ENCODE measurements around the gene TRAPPC4. TPM values are rescaled to one million over a fixed set of nuclear protein-coding genes. Genes with fewer than 3 reads are reported as not detected.

Gene TRAPPC4
- total and polyA plus RNA-seq, 2 of the 8 experiments (the other 6 are each of a cell fraction or from before 2014, with no cell fraction given) = 94.3 to 223 TPM

GRCh38 chr11:119061256-119061655 is 42.7 kb downstream of the TRAPPC4 start:
- H2BK5ac ChIP-seq (ENCODE audit: low read depth, low read length) = no peak overlapping the region
- H3K36me3 ChIP-seq (ENCODE audit: control insufficient read depth in 2 of 4, insufficient read depth in 4 of 4, low read length in 3 of 4) = no peaks in the 10 kb centered on the region
- no peak overlapping the region for H4K91ac ChIP-seq (replicated peaks; ENCODE audit: insufficient read length, low read length)
- H3K27ac ChIP-seq (ENCODE audit: low read depth, low read length) = no peak overlapping the region
- peaks cover 0 to 2% of the 10 kb centered on the region in 2 experiments; a peak in 2 of 4 replicates for H3K79me2 ChIP-seq (ENCODE audit: control insufficient read depth in 1 of 2, insufficient read depth in 2 of 2, low read length in 2 of 2)
- no peak overlapping the region for H3K23ac ChIP-seq (ENCODE audit: insufficient read length)
- no peak overlapping the region for H2AK5ac ChIP-seq (ENCODE audit: low read depth, low read length)
- H2BK12ac ChIP-seq (ENCODE audit: low read depth, low read length) = no peak overlapping the region
- H3K4ac ChIP-seq (replicated peaks; ENCODE audit: insufficient read length, low read depth, low read length) = no peak overlapping the region
- H3K9ac ChIP-seq (replicated peaks in 1 of 4; ENCODE audit: extremely low read depth in 1 of 4, low read depth in 3 of 4, low read length in 3 of 4) = no peak overlapping the region
- no peak for DNase-seq (ENCODE audit: low read depth in 1 of 2, low spot score in 2 of 2)
- 78% methylated on average over 1 of the region's 3 CpGs; no CpG with 5 or more reads in 1 of the 2 experiments for WGBS, 2 experiments (ENCODE audit: extremely low coverage in 1 of 2, insufficient coverage in 1 of 2, insufficient read length in 1 of 2, insufficient replicate concordance in 2 of 2, low coverage in 1 of 2, low lambda C conversion rate in 2 of 2, missing lambda C conversion rate in 1 of 2)
- H3K14ac ChIP-seq (ENCODE audit: insufficient read length) = no peak overlapping the region
- no peak for FAIRE-seq
- peaks cover 0 to 1% of the 10 kb centered on the region in 2 experiments for H4K20me1 ChIP-seq (replicated peaks in 1 of 2; ENCODE audit: control insufficient read depth in 1 of 2, insufficient read depth in 2 of 2, low read length in 2 of 2)
- H3K27me3 ChIP-seq (replicated peaks in 1 of 4; ENCODE audit: control insufficient read depth in 3 of 4, extremely low read depth in 1 of 4, insufficient read depth in 3 of 4, low read length in 3 of 4) = no peaks in the 10 kb centered on the region
- H2BK20ac ChIP-seq (ENCODE audit: low read length) = no peak overlapping the region
- H2AFZ ChIP-seq (ENCODE audit: low read length) = no peak overlapping the region
- peaks cover under 1% of the 10 kb centered on the region; the same call in 1 of the 2 replicates for H3K23me2 ChIP-seq (ENCODE audit: low read depth, low read length)
- no peaks in the 10 kb centered on the region; a peak in 1 of 4 replicates for H3K9me3 ChIP-seq (ENCODE audit: insufficient read depth in 2 of 2, low read depth in 1 of 2, low read length in 1 of 2)
- no peak overlapping the region for H3K4me2 ChIP-seq (ENCODE audit: insufficient read depth in 1 of 2, low read depth in 2 of 2, low read length in 2 of 2)
- H3K18ac ChIP-seq (ENCODE audit: extremely low read depth, low read length) = no peak overlapping the region
- no peak overlapping the region for H2BK120ac ChIP-seq (replicated peaks; ENCODE audit: low read depth, low read length)
- peaks cover 0 to 3% (median under 1%) of the 10 kb centered on the region in 4 experiments; a peak in 3 of 7 replicates for H3K4me1 ChIP-seq (replicated peaks in 1 of 4; ENCODE audit: control insufficient read depth in 3 of 4, insufficient read depth in 4 of 4, low read length in 3 of 4)
- no peaks in the 10 kb centered on the region for H3K79me1 ChIP-seq (ENCODE audit: low read depth, low read length)
- H4K5ac ChIP-seq (ENCODE audit: insufficient read length, low read depth, low read length) = no peak overlapping the region
- no peak overlapping the region for H3K56ac ChIP-seq (replicated peaks; ENCODE audit: insufficient read length, low read depth, low read length)
- no peak overlapping the region for H3K4me3 ChIP-seq (ENCODE audit: extremely low read depth in 1 of 4, insufficient read depth in 2 of 4, low read depth in 3 of 4, low read length in 4 of 4)
- ChIA-PET CTCF (ENCODE audit: partially characterized antibody) (interaction anchor here (0.6 to 1.4 kb wide), 5 partner anchors 9 to 136 kb away, joined by 3 to 4 read pairs (median 3); no protein-coding TSS in a partner anchor), POLR2A (ENCODE audit: partially characterized antibody) (interaction anchor here (1.2 to 2.2 kb wide), 4 partner anchors 20 to 279 kb away, joined by 3 to 7 read pairs (median 4); partner anchors contain the start of genes HMBS, RPS25 and TRAPPC4)
- H4K8ac ChIP-seq (ENCODE audit: extremely low read depth, insufficient read depth, low read length) = no peak overlapping the region
- H2BK15ac ChIP-seq (ENCODE audit: low read length) = no peak overlapping the region
- TF ChIP-seq POU5F1 (IDR thresholded peaks at IDR 0.05; ENCODE audit: low read depth, low read length) (no peak), SIRT6 (IDR thresholded peaks at IDR 0.05; ENCODE audit: low read length) (no peak), CTBP2 (IDR thresholded peaks at IDR 0.05; ENCODE audit: borderline replicate concordance, insufficient read depth, insufficient read length, low read length) (no peak), CHD2 (IDR thresholded peaks at IDR 0.05; ENCODE audit: low read length) (no peak), RAD21 (IDR thresholded peaks at IDR 0.05 in 1 of 2, conservative IDR thresholded peaks at IDR 0.05 in 1 of 2; ENCODE audit: low read depth in 2 of 2, low read length in 2 of 2) (no peak), GABPA (IDR thresholded peaks at IDR 0.05; ENCODE audit: borderline replicate concordance, insufficient read depth, low read length) (no peak), YY1 (IDR thresholded peaks at IDR 0.05; ENCODE audit: low read depth, low read length) (no peak), FOSL1 (IDR thresholded peaks at IDR 0.05; ENCODE audit: insufficient read depth, low read depth, low read length) (no peak), SIX5 (IDR thresholded peaks at IDR 0.05; ENCODE audit: low read depth, low read length) (no peak), SUZ12 (IDR thresholded peaks at IDR 0.05; ENCODE audit: low read length) (no peak), SAP30 (IDR thresholded peaks at IDR 0.05; ENCODE audit: insufficient read depth, insufficient replicate concordance, low read length) (no peak), KDM1A (IDR thresholded peaks at IDR 0.05; ENCODE audit: borderline replicate concordance, low read length) (no peak), TBP (IDR thresholded peaks at IDR 0.05; ENCODE audit: low read depth, low read length) (no peak), HDAC6 (IDR thresholded peaks at IDR 0.05; ENCODE audit: low read depth, low read length) (no peak)
